Measurements from ENCODE around the gene AQP2. TPM values are rescaled to one million over a fixed set of nuclear protein-coding genes. Genes with fewer than 3 reads are reported as not detected.

The AQP2 gene
- total and polyA plus RNA-seq, 2 of the 13 experiments (the other 11 are each of a cell fraction or from before 2014, with no cell fraction given): not detected

DNA sequence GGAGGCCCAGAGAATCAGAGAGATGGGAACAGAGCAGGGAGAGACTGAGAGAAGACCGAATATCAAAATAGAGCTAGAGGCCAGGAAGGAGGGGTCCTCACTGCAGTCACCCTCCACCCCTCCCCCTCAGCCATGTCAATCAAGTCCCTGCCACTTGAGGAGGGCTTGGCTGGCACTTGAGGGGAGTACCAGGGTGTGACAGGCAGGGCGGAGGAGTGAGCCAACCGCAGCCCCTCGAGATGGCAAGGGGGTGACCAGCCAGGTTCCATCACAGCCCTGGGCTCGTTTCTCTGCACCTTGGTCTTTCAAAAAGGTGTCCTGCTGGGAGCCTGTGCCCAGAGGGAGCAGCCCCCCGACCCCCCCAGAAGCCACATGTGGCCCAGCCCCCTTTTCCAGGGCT, 15.3 kb downstream of the AQP2 start:
- TF ChIP-seq ZFYVE20 (CRISPR knock-in tag; IDR thresholded peaks at IDR 0.05; ENCODE audit: borderline replicate concordance, low read depth) (no peak), ZSCAN12 (CRISPR knock-in tag; IDR thresholded peaks at IDR 0.05) (no peak), XBP1 (CRISPR knock-in tag; IDR thresholded peaks at IDR 0.05) (no peak), ZNF883 (CRISPR knock-in tag; IDR thresholded peaks at IDR 0.05; ENCODE audit: not compliant biosample characterization) (no peak)
- TF ChIP-seq, protein P1, sequence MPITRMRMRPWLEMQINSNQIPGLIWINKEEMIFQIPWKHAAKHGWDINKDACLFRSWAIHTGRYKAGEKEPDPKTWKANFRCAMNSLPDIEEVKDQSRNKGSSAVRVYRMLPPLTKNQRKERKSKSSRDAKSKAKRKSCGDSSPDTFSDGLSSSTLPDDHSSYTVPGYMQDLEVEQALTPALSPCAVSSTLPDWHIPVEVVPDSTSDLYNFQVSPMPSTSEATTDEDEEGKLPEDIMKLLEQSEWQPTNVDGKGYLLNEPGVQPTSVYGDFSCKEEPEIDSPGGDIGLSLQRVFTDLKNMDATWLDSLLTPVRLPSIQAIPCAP (CRISPR knock-in tag; IDR thresholded peaks at IDR 0.05; ENCODE audit: low read depth): no peak
- no TSS peak for BruUV-seq (replicated peaks)
- 18% methylated on average over 3 of the region's 6 CpGs for WGBS (ENCODE audit: low lambda C conversion rate)
- Histone ChIP-seq H3K9ac (ENCODE audit: insufficient read depth, low read depth, low read length) (no peak overlapping the region), H4K20me1 (ENCODE audit: insufficient read depth, low read length) (no peaks in the 10 kb centered on the region), H3K9me3 (ENCODE audit: low read length) (no peaks in the 10 kb centered on the region), H3K27me3 (ENCODE audit: control insufficient read depth in 1 of 2, insufficient read depth in 2 of 2, low read length in 2 of 2) (peaks cover 5 to 51% of the 10 kb centered on the region in 2 experiments), H2AFZ (ENCODE audit: low read length) (no peak overlapping the region), H3K79me2 (ENCODE audit: insufficient read depth, low read length) (no peaks in the 10 kb centered on the region), H3K4me2 (ENCODE audit: low read depth, low read length) (no peak overlapping the region), H3K36me3 (replicated peaks in 1 of 2; ENCODE audit: control insufficient read depth in 1 of 2, insufficient read depth in 2 of 2, low read length in 2 of 2) (no peaks in the 10 kb centered on the region), H3K4me3 (replicated peaks in 1 of 3; ENCODE audit: insufficient read depth in 1 of 3, low read depth in 2 of 3, low read length in 3 of 3) (no peak overlapping the region), H3K4me1 (ENCODE audit: insufficient read depth, low read length) (peaks cover 50% of the 10 kb centered on the region), H3K27ac (ENCODE audit: extremely low read length, insufficient read depth, low read length) (no peak overlapping the region)
- in situ Hi-C loops (cut with HindIII; ENCODE audit: extremely low pct_ligation_motif_present, low pct_unique_long_range_greater_than_20kb) (no loop called here), intact Hi-C loops (cut with micrococcal nuclease; ENCODE audit: unreplicated experiment) (no loop called here)
- DNase-seq (ENCODE audit: low spot score) (no peak), ATAC-seq (no peak), FAIRE-seq (no peak)
- CTCF ChIA-PET (ENCODE audit: low intra/inter-chr PET ratio, low total read pairs): interaction anchor here (0.7 to 3.9 kb wide), 3 partner anchors 21 to 104 kb away, joined by 4 to 65 read pairs (median 43); partner anchors contain the start of gene ASIC1
- POLR2A ChIA-PET: no interaction called here

DNA sequence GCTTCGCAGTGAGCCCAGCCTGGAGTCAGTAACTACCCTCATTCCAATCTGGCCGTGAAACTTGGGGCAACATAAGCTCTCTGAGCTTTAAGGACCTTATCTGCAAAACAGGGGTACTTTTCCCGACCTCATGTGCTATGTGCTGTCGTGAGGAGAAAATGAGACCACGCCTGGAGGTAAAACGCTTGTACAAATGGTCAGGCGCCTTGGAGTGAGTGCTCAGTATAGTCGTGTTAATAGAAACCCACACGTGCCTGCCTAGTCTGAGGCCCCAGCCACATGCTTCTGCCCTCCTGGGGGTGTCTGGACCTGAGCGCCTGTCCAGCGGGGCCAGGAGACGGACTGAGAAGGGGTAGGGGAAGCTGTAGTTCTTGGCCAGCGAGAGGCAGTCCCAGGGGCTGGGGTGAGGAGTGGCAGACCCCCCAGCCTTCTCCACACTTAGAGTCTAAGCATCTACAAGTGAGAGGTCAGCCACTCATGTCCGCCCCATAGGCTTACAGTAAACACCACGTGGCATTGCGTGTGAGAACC, 16.0 kb downstream of the AQP2 start:
- H3K4me3 ChIP-seq (replicated peaks in 1 of 3; ENCODE audit: insufficient read depth in 1 of 3, low read depth in 2 of 3, low read length in 3 of 3): no peak overlapping the region; a peak in 1 of 6 replicates
- 0 out of 2 replicates have a peak, but pooled peaks have one; percentile 18 for TF ChIP-seq ZNF224 (CRISPR knock-in tag; IDR thresholded peaks at IDR 0.05)
- TF ChIP-seq NFE2L1 (CRISPR knock-in tag; IDR thresholded peaks at IDR 0.05; ENCODE audit: borderline replicate concordance): 0 out of 2 replicates have a peak, but pooled peaks have one; percentile 4
- TF ChIP-seq, protein P2, sequence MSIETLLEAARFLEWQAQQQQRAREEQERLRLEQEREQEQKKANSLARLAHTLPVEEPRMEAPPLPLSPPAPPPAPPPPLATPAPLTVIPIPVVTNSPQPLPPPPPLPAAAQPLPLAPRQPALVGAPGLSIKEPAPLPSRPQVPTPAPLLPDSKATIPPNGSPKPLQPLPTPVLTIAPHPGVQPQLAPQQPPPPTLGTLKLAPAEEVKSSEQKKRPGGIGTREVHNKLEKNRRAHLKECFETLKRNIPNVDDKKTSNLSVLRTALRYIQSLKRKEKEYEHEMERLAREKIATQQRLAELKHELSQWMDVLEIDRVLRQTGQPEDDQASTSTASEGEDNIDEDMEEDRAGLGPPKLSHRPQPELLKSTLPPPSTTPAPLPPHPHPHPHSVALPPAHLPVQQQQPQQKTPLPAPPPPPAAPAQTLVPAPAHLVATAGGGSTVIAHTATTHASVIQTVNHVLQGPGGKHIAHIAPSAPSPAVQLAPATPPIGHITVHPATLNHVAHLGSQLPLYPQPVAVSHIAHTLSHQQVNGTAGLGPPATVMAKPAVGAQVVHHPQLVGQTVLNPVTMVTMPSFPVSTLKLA (IDR thresholded peaks at IDR 0.05): peak; percentile 28; the same call in 1 of the 2 replicates
- TF ChIP-seq NFIB (CRISPR knock-in tag; IDR thresholded peaks at IDR 0.05; ENCODE audit: borderline replicate concordance): no peak
- TF ChIP-seq REPIN1 (CRISPR knock-in tag; IDR thresholded peaks at IDR 0.05; ENCODE audit: borderline replicate concordance, low read depth): no peak
- no peak for TF ChIP-seq MED8 (CRISPR knock-in tag; IDR thresholded peaks at IDR 0.05; ENCODE audit: insufficient replicate concordance)
- 0 out of 2 replicates have a peak, but pooled peaks have one; percentile 6 for TF ChIP-seq ZMYM4 (CRISPR knock-in tag; IDR thresholded peaks at IDR 0.05)
- TF ChIP-seq HNRNPLL (IDR thresholded peaks at IDR 0.05; ENCODE audit: low read depth, low read length, poor library complexity, severe bottlenecking): peak; percentile 1
- TF ChIP-seq ZNF709 (CRISPR knock-in tag; IDR thresholded peaks at IDR 0.05): 0 out of 2 replicates have a peak, but pooled peaks have one; percentile 3
- no peak for TF ChIP-seq THYN1 (CRISPR knock-in tag; IDR thresholded peaks at IDR 0.05; ENCODE audit: borderline replicate concordance, low read depth)
- FAIRE-seq: no peak
- no peaks in the 10 kb centered on the region for H4K20me1 ChIP-seq (ENCODE audit: insufficient read depth, low read length)
- H3K4me1 ChIP-seq (ENCODE audit: insufficient read depth, low read length): peaks cover 50% of the 10 kb centered on the region
- peaks cover 5 to 59% of the 10 kb centered on the region in 2 experiments for H3K27me3 ChIP-seq (ENCODE audit: control insufficient read depth in 1 of 2, insufficient read depth in 2 of 2, low read length in 2 of 2)
- in situ Hi-C loops (cut with HindIII; ENCODE audit: extremely low pct_ligation_motif_present, low pct_unique_long_range_greater_than_20kb): no loop called here
- H3K36me3 ChIP-seq (replicated peaks in 1 of 2; ENCODE audit: control insufficient read depth in 1 of 2, insufficient read depth in 2 of 2, low read length in 2 of 2): no peaks in the 10 kb centered on the region
- no peaks in the 10 kb centered on the region for H3K9me3 ChIP-seq (ENCODE audit: low read length)
- peak overlapping the region; percentile 91 for H3K4me2 ChIP-seq (ENCODE audit: low read depth, low read length)
- CTCF ChIA-PET (ENCODE audit: low intra/inter-chr PET ratio, low total read pairs): interaction anchor here (0.7 to 3.9 kb wide), 6 partner anchors 21 to 108 kb away, joined by 3 to 65 read pairs (median 4); partner anchors contain the start of gene ASIC1
- H3K9ac ChIP-seq (ENCODE audit: insufficient read depth, low read depth, low read length): no peak overlapping the region
- POLR2A ChIA-PET: interaction anchor here (1.2 to 3.0 kb wide), 2 partner anchors 13 to 201 kb away, joined by 3 to 24 read pairs; partner anchors contain the start of gene CERS5
- DNase-seq (ENCODE audit: low spot score): no peak
- H2AFZ ChIP-seq (ENCODE audit: low read length): no peak overlapping the region
- 12% methylated on average over 13 of the region's 16 CpGs for WGBS (ENCODE audit: low lambda C conversion rate)
- ATAC-seq: peak; percentile 1
- H3K79me2 ChIP-seq (ENCODE audit: insufficient read depth, low read length): no peaks in the 10 kb centered on the region
- no peak overlapping the region for H3K27ac ChIP-seq (ENCODE audit: extremely low read length, insufficient read depth, low read length)
- intact Hi-C loops (cut with micrococcal nuclease; ENCODE audit: unreplicated experiment): loop anchor here (1.0 kb wide), 4 partner anchors 15 to 104 kb away; no protein-coding TSS in a partner anchor
- BruUV-seq (replicated peaks): no TSS peak

Measured in HepG2 (cell line).